ENCODE data around the gene TNFSF8.

Gene TNFSF8

GRCh38 chr9:114935119-114935518 lies 4.7 kb upstream of the TNFSF8 start:
- DNase-seq, result no peak

GRCh38 chr9:114932502-114932901 lies 2.1 kb upstream of the TNFSF8 start:
- no peak for DNase-seq

GRCh38 chr9:114931407-114931806 lies 1.0 kb upstream of the TNFSF8 start:
- no peak for DNase-seq

DNA sequence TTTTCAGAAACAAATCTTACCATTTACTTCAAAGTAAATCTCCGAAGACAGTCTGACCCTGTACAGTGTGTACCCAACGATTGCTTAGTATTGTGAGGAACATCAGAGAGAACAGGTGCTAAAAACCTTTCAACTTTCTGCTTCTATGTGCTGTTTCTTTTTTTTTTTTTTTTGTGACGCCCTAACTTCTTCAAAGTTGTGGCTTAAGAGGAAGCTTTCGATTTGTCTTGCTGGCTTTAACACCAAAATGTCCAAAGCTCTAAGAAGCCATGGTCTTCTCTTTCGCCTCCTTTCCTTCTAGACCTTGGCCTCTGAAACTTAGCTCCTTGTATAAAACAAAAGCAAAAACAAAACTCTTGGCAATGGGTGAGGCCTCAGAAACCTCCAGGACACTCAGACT lies 1.2 kb downstream of the TNFSF8 start:
- DNase-seq, result peak; percentile 29

DNA sequence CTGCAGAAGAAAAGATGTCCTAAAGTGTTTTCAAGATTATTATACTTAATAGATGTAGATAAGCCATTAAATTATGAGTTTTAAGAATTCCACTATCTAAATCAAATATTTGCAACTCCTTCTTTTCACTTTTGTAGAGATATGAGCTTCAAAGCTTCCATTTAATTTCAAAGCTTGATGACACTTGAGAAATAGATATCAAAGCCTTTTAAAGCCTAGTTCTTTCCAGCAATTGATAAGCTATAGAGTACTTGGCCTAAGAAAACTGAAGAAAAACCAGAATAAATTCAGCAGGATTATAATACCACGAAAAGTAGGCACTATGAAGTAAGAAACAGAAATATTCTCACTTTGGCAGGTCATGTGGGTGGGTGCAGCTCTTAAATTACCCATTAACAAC lies 1.7 kb downstream of the TNFSF8 start:
- no peak for DNase-seq

DNA sequence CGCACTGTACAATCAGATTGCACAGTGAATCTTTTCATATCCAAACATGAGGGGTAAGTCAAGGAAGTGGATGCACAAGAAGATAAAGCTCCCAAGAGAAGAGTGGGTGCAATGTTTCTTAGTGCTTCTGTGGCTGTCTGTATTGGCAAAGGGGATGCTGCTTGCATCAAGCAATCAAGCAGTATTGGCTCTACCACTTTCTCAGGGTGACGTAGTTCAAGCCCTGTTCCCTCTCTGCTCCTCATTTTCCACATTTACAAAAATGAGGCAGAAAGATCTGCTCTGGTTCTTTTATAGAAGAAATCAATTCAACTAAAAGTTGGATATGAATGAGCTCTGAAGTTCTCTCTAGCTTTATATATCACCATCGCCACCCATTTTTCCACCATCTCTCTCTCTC lies 2.3 kb downstream of the TNFSF8 start:
- peak; percentile 31 for DNase-seq

- no peak for DNase-seq
These were observed 4.7 kb downstream of the TNFSF8 start for GRCh38 chr9:114925672-114926071.

- no peak for DNase-seq
These were observed 5.4 kb downstream of the TNFSF8 start for GRCh38 chr9:114925039-114925438.

- DNase-seq, result no peak
These were observed 6.1 kb downstream of the TNFSF8 start for GRCh38 chr9:114924327-114924726.

GRCh38 chr9:114923918-114924317 lies 6.5 kb downstream of the TNFSF8 start:
- DNase-seq, result no peak

DNA sequence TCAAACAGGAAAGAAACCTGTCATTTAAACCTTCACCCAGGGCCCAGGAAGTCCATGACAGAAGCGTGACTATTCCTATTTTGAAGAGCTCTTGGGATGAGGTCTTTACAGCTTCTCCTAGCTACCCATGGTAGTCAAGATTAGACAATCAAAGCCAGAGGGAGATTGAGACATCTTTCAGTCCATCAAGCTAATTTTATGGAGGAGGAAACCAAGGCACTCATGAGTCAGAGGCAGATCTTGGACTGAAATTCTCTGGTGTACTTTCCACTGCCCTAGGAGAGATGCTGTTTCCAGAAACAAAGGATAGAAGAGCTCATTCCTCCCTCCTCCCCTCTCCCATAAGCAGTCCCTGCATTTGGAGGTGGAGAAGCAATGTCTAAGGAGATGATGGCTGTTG lies 9.2 kb downstream of the TNFSF8 start:
- no peak for DNase-seq

DNA sequence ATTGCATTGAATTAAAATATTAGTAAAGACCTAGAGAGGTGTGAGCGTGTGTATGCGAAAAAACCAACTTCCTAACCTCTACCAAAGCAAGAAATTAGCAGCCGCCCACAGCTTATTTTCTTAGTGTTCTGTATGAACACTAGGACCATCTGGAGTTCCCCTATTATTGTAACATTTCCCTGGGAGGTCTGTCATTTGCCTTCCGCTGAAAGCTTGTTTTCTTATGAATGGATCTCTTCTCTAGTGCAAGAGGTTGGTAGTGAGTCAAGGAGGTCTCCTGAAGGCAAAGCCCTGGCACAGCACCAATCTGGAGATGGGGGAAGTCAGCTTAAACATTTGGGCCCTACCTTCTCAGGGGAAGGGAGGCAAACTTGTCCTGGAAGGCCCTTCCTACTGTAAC lies 10.8 kb downstream of the TNFSF8 start:
- peak; percentile 51 for DNase-seq

DNA sequence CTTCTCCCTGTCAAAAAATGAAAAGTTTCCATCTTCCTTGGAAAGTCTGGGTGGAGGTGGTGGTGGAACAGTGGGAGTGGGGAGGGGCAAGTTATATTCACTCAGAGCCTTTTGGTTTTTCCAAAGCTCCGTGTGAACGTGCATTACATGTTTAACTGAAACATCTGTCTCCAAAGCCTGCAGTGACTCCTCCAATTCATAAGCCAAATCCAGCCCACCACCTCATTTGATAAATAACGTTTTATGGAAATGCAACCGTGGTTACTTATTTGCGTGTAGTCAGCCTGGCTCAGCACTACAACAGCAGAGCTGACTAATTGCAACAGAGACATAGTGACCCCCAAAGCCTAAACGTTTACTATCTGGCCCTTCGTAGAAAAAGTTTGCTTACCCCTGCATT lies 13.9 kb downstream of the TNFSF8 start:
- DNase-seq, result no peak

GRCh38 chr9:114914139-114914538 lies 16.3 kb downstream of the TNFSF8 start:
- no peak for DNase-seq

DNA sequence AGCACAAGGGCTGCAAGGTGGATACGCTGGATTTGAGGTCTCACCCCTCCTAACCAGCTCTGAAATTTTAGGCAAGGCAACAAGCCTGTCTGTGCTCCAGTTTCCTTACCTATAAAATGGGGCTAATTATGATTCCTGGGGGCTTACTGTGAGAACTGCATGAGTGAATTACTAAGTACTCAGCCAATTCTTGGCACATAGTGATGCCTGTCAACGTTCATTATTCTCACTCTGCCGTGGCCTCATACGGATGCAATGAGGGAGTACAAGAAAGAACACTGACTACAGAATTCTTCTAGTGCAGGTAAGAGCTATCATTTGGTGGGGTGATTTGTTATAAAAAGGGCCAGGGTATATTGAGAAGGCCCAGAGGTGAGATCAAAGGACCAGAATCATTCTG lies 16.7 kb downstream of the TNFSF8 start:
- no peak for DNase-seq

- no peak for DNase-seq
These were observed 17.2 kb downstream of the TNFSF8 start for GRCh38 chr9:114913217-114913616.

DNA sequence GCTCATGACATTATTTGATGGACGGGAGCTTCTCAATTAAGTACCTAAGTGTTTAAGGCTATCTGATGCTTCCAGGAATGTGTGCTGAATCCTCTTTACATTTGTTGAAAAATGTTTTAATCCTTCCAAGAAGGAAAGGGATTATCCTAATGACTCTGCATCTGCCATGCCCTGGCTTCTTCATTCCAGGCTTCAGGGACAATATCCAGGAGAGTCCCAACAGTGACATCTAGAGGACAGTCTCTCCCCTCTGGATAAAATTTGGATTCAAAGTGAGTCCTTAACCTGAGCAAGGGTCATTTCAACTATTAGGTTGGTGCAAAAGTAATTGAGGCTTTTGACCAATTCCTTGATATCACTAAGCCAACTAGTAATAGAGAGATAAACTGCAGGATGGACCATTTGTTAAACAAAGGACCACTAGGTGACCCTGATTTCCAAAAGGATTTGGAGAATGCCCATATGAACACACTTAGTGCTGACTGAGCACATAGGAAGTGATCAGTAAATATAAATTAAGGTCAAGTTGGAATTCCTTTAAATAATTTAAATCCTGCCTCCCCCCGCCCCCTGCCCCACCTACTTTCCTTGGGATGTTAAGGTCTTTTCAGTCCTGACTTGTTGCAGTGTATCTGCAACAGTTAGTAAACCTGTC lies 19.1 kb downstream of the TNFSF8 start:
- DNase-seq, result no peak

DNA sequence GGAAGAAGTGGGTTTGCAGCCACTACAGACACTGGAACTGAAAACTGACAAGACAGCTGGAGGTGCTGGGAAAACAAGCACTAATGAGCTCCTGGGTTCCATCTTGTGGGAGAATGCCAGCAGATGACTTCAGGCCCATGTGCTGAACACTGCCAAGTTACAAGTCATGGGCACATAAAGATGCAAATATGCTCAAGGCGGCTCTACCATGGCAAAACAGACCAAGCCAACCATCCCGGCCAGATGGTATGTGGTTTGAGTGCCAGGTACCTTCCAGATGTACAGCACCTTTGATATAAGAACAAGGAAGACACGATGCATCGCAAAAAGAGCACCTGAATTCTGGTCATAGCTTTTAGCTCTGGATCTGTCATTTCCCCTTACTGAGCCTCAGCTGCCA lies 19.9 kb downstream of the TNFSF8 start:
- DNase-seq, result no peak

- DNase-seq, result no peak
These were observed 20.7 kb downstream of the TNFSF8 start for GRCh38 chr9:114909661-114910060.

GRCh38 chr9:114908805-114909448 lies 21.5 kb downstream of the TNFSF8 start:
- DNase-seq, result peak; percentile 62

DNA sequence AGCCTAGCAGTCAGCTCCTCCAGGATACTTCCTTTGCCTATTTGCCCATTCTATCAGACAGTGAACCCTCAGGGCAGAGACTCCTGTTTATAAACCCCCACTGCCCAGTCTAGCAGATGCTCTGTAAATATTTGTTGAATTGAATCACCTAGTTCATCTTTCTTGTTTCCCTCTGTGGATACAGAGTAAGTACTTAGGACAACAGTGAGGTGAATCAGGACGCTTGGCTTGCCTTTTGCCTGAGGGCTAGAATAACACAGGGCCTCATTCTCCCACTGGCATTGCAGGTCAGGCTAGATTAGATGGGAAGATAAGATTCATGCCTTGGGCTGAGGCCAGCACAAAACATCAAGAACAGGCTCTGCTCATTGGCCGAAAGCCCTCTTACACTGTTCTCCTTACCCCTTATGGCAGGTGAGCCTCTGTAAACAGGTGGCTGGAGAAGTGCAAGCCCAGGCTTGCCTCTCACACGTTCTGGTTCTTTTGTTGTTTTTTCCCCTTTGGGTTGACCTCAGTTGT lies 22.2 kb downstream of the TNFSF8 start:
- peak; percentile 53 for DNase-seq

DNA sequence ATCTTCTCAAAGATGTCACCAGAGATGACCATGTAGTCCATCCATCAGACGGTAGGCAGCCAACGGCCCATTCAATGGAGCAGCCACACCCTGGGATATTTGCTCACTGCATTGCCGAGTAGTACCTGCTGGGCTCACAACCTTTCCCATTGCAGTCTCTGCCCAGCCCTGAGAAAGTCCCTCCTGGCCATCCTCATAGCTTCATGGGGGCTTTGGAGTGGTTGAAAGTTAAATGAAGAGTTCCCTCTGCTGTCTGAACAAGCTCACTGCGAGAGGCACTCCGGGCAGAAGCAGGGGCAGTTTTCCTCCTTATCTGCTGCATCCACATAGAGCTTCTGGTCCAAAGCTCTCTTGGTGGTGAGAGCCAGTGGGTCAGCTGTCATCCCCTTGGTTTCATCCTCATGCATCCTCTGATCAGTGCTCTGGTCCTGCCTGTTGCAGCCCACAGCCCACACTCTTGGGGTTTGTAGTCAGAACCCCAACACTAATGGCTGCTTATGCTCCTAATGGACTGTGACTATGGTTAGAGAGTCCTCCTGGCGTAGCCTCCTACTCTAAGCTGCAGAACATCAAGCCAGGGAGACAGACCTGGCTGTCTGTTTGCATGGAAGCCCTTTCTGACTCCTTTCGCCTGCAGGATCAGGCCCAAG lies 23.3 kb downstream of the TNFSF8 start:
- DNase-seq, result peak; percentile 55

DNA sequence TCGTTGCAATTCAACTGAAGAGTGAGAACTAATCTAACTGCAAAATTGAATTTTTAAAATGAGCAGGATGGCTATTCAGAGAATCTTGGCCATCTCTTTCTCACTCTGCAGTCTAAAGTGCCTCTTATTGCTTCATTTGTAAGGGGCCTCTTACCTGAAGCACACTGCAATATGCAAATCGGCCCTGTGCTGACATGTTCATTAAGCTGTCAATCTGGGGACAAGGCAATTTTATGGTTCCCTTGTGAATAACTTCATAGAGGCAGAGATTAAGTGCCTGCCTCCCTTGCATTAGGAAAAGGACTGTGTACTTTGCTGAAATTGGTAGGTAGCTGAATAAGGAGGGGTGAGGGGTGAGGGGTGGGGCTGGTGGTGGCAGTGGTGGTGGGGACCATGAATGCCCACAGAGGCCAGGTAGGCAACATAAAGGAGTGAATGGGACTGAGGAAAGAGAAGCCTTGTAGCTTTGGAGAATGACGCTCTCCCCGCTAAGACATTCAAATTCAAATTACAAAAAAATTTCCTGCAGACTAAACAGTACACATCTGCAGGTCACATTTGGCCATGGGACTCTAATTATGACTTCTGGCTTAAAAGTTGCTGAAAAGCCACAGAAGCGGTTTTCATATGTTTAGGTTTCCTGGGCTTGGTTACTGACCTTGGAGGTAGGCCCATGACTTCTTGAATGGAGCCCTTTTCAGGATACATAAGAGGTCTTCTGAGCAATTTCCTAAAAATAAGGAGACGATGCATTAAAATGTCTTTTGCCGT lies 25.0 kb downstream of the TNFSF8 start:
- no peak for DNase-seq

Data from activated CD4-positive, alpha-beta T cell treated with anti-CD3 and anti-CD28 coated beads, Interleukin-10, Interleukin-2, amounts not matched to agents 100 ng/mL and 50 ng/mL, durations not matched to agents 16 hours and 8 hours (primary cell).